ENCODE measurements around the gene HSPB9. TPM values are rescaled to one million over a fixed set of nuclear protein-coding genes. Genes with fewer than 3 reads are reported as not detected.

The HSPB9 gene
- total RNA-seq, 1 donor, result not detected

GRCh38 chr17:42118126-42118510 lies 4.5 kb upstream of the HSPB9 start:
- DNase-seq (ENCODE audit: low read depth in 2 of 3, low spot score in 2 of 3), result no peak

GRCh38 chr17:42118545-42118944 lies 4.1 kb upstream of the HSPB9 start:
- DNase-seq (ENCODE audit: low read depth in 2 of 3, low spot score in 2 of 3), result peak in 2 of 3 donors; percentile 48 to 73

DNA sequence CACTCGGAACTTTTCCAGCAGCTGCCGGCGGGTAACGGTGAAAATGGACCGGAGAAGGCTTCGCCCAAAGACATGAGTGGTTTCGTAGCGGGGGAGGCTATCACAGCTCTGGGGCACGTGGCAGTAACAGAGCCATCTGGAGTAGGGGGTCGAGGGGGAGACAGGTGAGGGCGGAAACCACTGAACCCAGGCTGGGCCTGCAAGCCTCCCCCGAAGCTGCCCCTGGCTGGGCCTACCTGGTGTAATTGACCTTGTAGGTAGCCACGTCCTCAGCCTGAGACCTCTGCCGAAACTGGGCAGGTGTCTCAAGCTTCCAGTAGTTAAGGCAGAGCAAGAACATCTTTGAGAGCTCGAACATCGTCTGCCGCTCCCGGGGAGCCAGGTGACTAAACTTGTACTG lies 3.3 kb upstream of the HSPB9 start:
- DNase-seq (ENCODE audit: low read depth in 2 of 3, low spot score in 2 of 3), result no peak

DNA sequence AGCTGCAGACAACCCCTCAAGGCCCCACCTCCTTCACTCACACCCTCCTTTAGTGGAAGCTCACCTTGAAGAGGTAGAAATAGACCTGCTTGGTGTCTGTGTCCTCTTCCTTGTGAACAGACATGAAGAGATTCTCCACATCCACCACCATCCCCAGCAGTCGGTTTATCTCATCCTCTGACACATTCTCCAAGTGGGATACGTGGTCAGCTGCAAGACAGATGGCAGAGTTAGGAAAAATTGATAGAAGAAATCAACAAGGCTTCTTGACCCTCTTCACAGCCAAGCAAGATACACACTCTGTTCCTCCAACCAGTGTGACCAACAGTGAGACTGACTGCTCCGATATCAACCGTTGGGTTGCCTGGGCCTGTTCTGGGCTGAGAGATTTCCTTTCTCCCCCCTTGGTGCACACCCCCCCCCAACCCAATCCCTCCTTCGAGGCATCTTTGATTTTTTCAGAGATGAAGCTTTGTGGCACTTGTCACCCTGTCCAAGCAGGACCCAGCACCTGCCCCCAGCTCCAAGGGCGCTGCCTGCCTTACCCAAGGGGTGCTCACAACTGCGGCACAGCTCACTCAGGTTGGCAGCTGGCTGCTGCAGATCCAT lies 2.3 kb upstream of the HSPB9 start:
- no peak for DNase-seq (ENCODE audit: low read depth in 2 of 3, low spot score in 2 of 3)

GRCh38 chr17:42120770-42121769 lies 1.5 kb upstream of the HSPB9 start, which contains the start of gene KAT2A:
Gene KAT2A, minus strand, starts transcription at chr17:42121367. Its CDS starts 63 bp downstream, at chr17:42121304.
- DNase-seq (ENCODE audit: low read depth in 2 of 3, low spot score in 2 of 3), result peak in 2 of 3 donors; percentile 70 to 72

GRCh38 chr17:42124256-42124655 lies 1.7 kb downstream of the HSPB9 start:
- DNase-seq (ENCODE audit: low read depth in 2 of 3, low spot score in 2 of 3), result no peak

- no peak for DNase-seq (ENCODE audit: low read depth in 2 of 3, low spot score in 2 of 3)
Observed at GRCh38 chr17:42125565-42125964, 3.0 kb downstream of the HSPB9 start.

DNA sequence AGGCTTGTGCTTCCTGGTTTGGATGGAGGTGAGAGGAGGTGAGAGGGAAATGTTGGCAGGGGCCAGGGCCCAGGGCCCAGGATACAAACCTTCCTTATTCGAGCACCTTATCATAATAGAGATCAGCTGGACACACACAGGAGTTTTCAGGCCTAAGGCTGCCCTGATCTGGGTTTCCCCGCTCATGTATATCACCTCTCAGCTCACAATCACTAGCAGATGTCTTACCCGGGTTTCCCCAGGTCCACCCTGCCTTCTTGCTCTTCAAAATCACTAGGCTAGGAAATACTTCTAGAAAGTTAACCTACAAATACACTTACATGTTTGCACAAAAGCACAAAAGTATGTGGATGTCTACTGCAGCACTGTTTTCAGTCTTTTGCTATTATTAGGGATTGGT lies 4.2 kb downstream of the HSPB9 start:
- no peak for DNase-seq (ENCODE audit: low read depth in 2 of 3, low spot score in 2 of 3)

GRCh38 chr17:42127414-42127813 lies 4.8 kb downstream of the HSPB9 start:
- no peak for DNase-seq (ENCODE audit: low read depth in 2 of 3, low spot score in 2 of 3)

GRCh38 chr17:42129109-42129837 lies 6.7 kb downstream of the HSPB9 start:
- no peak for DNase-seq (ENCODE audit: low read depth in 2 of 3, low spot score in 2 of 3)

- DNase-seq (ENCODE audit: low read depth in 2 of 3, low spot score in 2 of 3), result peak in 1 of 3 donors; percentile 16
Observed at GRCh38 chr17:42130310-42130936, 7.8 kb downstream of the HSPB9 start.

- DNase-seq (ENCODE audit: low read depth in 2 of 3, low spot score in 2 of 3), result no peak
Observed at GRCh38 chr17:42131232-42131631, 8.6 kb downstream of the HSPB9 start.

DNA sequence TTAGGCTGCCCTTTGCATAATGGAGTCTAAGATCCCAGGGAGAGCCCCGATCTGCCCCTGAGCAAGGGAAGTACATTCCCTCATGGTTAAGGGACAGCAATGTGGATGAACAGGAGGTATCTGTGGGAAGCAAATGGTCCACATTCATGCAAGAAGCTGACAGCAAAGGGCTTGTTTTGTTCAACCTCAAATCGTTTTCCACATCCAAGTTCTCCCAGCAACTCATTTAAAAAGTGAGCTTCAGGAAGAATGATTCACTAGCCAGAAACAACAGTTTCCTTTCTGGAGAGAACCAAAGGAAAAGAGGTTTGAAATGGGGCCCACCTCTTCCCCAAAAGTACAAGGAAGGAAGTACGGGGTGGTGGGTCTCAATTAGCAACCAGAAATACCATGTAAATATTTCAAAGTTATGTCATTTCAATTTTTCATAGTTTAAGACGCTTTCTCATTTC lies 9.4 kb downstream of the HSPB9 start:
- peak in 2 of 3 donors; percentile 30 to 53 for DNase-seq (ENCODE audit: low read depth in 2 of 3, low spot score in 2 of 3)

DNA sequence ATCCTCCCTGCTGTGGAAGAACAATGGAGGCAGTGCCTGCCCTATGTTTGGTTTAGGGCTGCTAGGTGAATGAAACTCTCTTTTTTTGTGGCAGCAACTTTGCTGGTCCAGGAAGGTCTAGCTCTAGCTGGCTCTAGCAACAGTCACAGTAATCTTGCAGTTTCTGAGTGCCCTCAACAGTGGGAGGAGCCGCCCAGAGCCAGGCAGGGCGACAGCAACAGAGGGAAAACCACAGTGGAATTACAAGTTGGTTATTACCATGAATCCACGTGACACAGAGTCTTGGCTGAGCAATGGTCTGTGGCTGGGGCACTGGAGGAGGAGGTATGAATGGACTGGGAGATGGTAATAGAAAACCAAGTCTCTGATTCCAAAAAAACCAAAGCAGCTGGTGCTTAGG lies 10.3 kb downstream of the HSPB9 start:
- DNase-seq (ENCODE audit: low read depth in 2 of 3, low spot score in 2 of 3), result peak in 2 of 3 donors; percentile 56 to 70

DNA sequence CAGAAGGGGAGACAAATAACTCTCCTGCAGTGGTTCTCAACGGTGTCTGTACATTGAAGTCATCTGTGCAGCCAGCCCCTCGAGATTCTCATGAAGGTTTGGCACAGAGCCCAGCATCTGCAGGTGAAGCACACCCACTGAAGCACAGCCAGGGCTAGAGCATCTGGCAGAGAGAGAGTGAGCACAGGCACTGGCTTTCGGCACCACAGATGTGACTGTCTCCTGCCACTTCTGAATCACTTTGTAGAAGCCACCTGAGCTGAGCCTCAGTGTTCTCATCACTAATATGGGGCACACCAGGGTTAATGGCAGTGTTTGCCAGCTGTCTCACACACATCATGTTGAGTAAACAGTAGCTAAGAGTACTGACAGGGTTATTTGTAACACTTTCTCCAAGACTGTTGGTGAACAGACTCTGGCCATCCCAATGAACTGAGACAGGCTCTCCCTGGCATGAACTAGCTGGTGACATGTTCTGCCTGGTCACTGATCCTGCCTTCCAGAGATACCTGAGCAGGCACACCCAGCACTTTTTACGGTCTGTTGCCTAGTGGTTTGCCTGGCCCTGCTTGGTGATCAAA lies 10.9 kb downstream of the HSPB9 start:
- peak in 2 of 3 donors; percentile 39 to 70 for DNase-seq (ENCODE audit: low read depth in 2 of 3, low spot score in 2 of 3)

DNA sequence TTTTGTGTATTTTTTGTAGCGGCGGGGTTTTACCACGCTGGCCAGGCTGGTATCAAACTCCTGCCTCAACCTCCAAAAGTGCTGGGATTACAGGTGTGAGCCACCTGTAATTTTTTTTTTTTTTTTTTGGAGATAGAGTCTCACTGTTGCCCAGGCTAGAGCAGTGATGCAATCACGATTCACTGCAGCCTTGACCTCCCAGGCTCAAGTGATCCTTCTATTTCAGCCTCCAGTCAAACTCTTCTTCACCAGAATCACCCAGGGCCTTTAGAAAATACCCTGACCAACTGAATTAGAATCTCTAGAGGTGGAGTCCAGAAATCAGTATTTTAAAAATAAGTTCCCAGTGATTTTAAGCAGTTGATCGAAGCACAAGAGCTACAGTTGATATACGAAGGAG lies 12.5 kb downstream of the HSPB9 start:
- no peak for DNase-seq (ENCODE audit: low read depth in 2 of 3, low spot score in 2 of 3)

- no peak for DNase-seq (ENCODE audit: low read depth in 2 of 3, low spot score in 2 of 3)
Observed at GRCh38 chr17:42135664-42136653, 13.4 kb downstream of the HSPB9 start.

- DNase-seq (ENCODE audit: low read depth in 2 of 3, low spot score in 2 of 3), result no peak
Observed at GRCh38 chr17:42136654-42137051, 14.0 kb downstream of the HSPB9 start.

All from hematopoietic multipotent progenitor cell (in vitro differentiated cells).